Measurements from ENCODE around the gene BABAM2.
A peak's percentile ranks its signal among the peaks of the same experiment; 100 is the strongest.
"Not testable (repeated sequence)": the region's sequence is repeated elsewhere in the genome, so short reads cannot be mapped to it uniquely, and the experiment has no call there.

BABAM2 gene

GRCh38 chr2:27980242-27980641 is 89.7 kb downstream of the BABAM2 start:
- no peak for DNase-seq (ENCODE audit: low read depth)

GRCh38 chr2:27984153-27984552 is 93.6 kb downstream of the BABAM2 start:
- no peak for DNase-seq (ENCODE audit: low read depth)

GRCh38 chr2:27988306-27988705 is 97.8 kb downstream of the BABAM2 start:
- DNase-seq (ENCODE audit: low read depth): no peak

GRCh38 chr2:27988718-27989117 is 98.2 kb downstream of the BABAM2 start:
- no peak for DNase-seq (ENCODE audit: low read depth)

- no peak for DNase-seq (ENCODE audit: low read depth)
Measured at GRCh38 chr2:27989149-27989548, 98.6 kb downstream of the BABAM2 start.

GRCh38 chr2:27990030-27990590 is 99.6 kb downstream of the BABAM2 start:
- no peak for DNase-seq (ENCODE audit: low read depth)

- no peak for DNase-seq (ENCODE audit: low read depth)
Measured at GRCh38 chr2:27991146-27991545, 100.6 kb downstream of the BABAM2 start.

- no peak for DNase-seq (ENCODE audit: low read depth)
Measured at GRCh38 chr2:27992787-27993401, 102.4 kb downstream of the BABAM2 start.

- DNase-seq (ENCODE audit: low read depth): no peak
Measured at GRCh38 chr2:27993402-27993787, 102.9 kb downstream of the BABAM2 start.

GRCh38 chr2:27993950-27994728 is 103.6 kb downstream of the BABAM2 start:
- no peak for DNase-seq (ENCODE audit: low read depth)

GRCh38 chr2:27996156-27996922 is 105.8 kb downstream of the BABAM2 start:
- DNase-seq (ENCODE audit: low read depth): no peak

GRCh38 chr2:28000287-28000686 is 109.8 kb downstream of the BABAM2 start:
- DNase-seq (ENCODE audit: low read depth): no peak

- DNase-seq (ENCODE audit: low read depth): no peak
Measured at GRCh38 chr2:28002181-28002580, 111.7 kb downstream of the BABAM2 start.

- DNase-seq (ENCODE audit: low read depth): peak; percentile 4
Measured at GRCh38 chr2:28004086-28004485, 113.6 kb downstream of the BABAM2 start.

- DNase-seq (ENCODE audit: low read depth): no peak
Measured at GRCh38 chr2:28009732-28010131, 119.2 kb downstream of the BABAM2 start.

GRCh38 chr2:28011322-28011737 is 120.8 kb downstream of the BABAM2 start:
- no peak for DNase-seq (ENCODE audit: low read depth)

GRCh38 chr2:28018474-28018873 is 127.9 kb downstream of the BABAM2 start:
- not testable (repeated sequence) for DNase-seq (ENCODE audit: low read depth)

- not testable (repeated sequence) for DNase-seq (ENCODE audit: low read depth)
Measured at GRCh38 chr2:28019521-28019920, 129.0 kb downstream of the BABAM2 start.

GRCh38 chr2:28021898-28022297 is 131.4 kb downstream of the BABAM2 start:
- no peak for DNase-seq (ENCODE audit: low read depth)

- DNase-seq (ENCODE audit: low read depth): no peak
Measured at GRCh38 chr2:28025123-28025522, 134.6 kb downstream of the BABAM2 start.

- DNase-seq (ENCODE audit: low read depth): not testable (repeated sequence)
Measured at GRCh38 chr2:28026230-28026629, 135.7 kb downstream of the BABAM2 start.

GRCh38 chr2:28028025-28028424 is 137.5 kb downstream of the BABAM2 start:
- no peak for DNase-seq (ENCODE audit: low read depth)

GRCh38 chr2:28030600-28030999 is 140.1 kb downstream of the BABAM2 start:
- no peak for DNase-seq (ENCODE audit: low read depth)
